Measurements from ENCODE around the gene WNT2.

WNT2 gene

DNA sequence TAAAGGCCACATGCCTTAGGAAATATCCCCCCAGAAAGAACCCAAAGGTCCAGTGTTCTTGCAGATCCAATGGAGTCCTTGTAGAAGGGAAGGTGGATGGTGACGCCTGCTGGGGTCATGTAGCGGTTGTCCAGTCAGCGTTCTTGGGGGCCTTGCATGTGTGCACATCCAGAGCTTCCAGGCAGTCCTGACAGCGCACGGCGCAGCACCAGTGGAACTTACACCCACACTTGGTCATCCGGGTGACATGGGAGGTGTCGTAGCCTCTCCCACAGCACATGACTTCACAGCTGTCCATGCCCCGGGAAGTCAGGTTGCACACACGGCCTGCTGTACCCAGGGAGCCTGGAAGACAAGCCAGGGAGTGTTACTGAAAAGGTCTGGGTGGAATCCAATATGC, 44.8 kb downstream of the WNT2 start:
- TF ChIP-seq, protein P1, sequence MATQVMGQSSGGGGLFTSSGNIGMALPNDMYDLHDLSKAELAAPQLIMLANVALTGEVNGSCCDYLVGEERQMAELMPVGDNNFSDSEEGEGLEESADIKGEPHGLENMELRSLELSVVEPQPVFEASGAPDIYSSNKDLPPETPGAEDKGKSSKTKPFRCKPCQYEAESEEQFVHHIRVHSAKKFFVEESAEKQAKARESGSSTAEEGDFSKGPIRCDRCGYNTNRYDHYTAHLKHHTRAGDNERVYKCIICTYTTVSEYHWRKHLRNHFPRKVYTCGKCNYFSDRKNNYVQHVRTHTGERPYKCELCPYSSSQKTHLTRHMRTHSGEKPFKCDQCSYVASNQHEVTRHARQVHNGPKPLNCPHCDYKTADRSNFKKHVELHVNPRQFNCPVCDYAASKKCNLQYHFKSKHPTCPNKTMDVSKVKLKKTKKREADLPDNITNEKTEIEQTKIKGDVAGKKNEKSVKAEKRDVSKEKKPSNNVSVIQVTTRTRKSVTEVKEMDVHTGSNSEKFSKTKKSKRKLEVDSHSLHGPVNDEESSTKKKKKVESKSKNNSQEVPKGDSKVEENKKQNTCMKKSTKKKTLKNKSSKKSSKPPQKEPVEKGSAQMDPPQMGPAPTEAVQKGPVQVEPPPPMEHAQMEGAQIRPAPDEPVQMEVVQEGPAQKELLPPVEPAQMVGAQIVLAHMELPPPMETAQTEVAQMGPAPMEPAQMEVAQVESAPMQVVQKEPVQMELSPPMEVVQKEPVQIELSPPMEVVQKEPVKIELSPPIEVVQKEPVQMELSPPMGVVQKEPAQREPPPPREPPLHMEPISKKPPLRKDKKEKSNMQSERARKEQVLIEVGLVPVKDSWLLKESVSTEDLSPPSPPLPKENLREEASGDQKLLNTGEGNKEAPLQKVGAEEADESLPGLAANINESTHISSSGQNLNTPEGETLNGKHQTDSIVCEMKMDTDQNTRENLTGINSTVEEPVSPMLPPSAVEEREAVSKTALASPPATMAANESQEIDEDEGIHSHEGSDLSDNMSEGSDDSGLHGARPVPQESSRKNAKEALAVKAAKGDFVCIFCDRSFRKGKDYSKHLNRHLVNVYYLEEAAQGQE (IDR thresholded peaks at IDR 0.05; ENCODE audit: insufficient read depth in 1 of 2, low read depth in 2 of 2, low read length in 2 of 2): no peak

DNA sequence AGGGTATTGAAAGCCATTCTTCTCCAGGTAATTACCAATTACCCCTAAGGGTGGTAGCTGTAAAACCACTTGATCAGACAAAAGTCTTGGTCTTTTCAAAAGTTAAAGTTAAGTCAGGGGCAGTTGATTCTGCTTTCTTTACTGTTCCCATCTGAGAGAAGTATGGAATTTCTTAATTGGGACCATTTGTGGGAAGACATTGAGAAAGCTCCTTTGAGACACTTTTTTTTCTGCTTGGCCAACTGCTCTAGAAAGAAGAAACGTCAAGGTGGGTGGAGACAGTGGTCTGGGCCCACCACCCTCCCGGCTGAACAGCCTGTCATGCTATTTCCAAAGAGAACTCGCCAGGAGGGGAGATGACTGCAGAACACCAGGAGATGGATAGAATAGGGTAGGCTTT, 45.3 kb downstream of the WNT2 start:
- TF ChIP-seq SIN3A (IDR thresholded peaks at IDR 0.05; ENCODE audit: borderline replicate concordance, insufficient read depth, low read length): no peak

DNA sequence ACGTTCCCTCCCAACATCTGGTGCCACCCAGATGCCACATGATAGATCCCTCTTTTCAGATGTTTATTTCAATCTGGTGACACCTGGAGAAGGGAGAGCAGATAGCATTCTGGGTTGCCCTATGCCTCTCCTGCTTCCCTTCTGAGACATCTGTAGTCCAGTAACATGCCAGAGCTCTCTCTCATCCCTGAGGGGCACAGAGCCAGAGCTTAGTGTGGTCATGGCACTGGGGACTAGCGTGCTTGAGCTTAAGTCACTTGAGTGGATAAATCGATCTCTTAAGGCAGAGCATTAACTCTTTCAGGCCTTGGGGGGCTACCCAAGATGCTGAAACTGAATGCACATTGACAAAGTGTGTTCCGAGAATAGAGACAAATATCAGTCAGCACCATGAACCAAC, 47.9 kb downstream of the WNT2 start:
- TF ChIP-seq POLR2AphosphoS5 (IDR thresholded peaks at IDR 0.05; ENCODE audit: low read depth, low read length) (no peak), TAF1 (IDR thresholded peaks at IDR 0.05; ENCODE audit: borderline replicate concordance, insufficient read depth, low read length) (no peak), FOXP2 (optimal IDR thresholded peaks at IDR 0.05; ENCODE audit: borderline replicate concordance, extremely low read depth, extremely low read length, insufficient read depth) (no peak), SIN3A (IDR thresholded peaks at IDR 0.05; ENCODE audit: borderline replicate concordance, insufficient read depth, low read length) (no peak)
- TF ChIP-seq, protein P1 (IDR thresholded peaks at IDR 0.05; ENCODE audit: insufficient read depth in 1 of 2, low read depth in 2 of 2, low read length in 2 of 2): no peak

DNA sequence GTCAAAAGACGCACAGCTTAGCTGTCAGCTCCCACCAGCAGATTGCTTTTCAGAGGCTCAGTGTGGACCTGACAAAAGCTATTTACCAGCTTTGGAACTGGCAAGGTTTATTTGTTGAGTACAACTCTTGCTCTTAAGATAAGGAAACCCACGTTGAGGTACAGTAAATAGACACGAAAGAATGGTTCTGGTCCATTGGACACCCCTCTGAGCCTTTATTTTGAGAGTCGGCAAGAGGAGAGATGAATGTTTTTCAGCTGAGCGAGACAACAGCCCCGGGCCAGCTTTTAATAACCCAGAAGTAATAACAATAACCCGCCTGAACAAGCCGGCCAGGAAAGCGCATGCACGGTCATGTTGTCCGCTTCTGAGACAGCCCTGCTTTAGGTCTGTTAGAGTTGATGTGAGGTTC, 49.0 kb downstream of the WNT2 start:
- TF ChIP-seq SIN3A (IDR thresholded peaks at IDR 0.05; ENCODE audit: borderline replicate concordance, insufficient read depth, low read length) (no peak), POLR2AphosphoS5 (IDR thresholded peaks at IDR 0.05; ENCODE audit: low read depth, low read length) (no peak), FOXP2 (optimal IDR thresholded peaks at IDR 0.05; ENCODE audit: borderline replicate concordance, extremely low read depth, extremely low read length, insufficient read depth) (no peak), TAF1 (IDR thresholded peaks at IDR 0.05; ENCODE audit: borderline replicate concordance, insufficient read depth, low read length) (no peak)
- TF ChIP-seq, protein P1 (IDR thresholded peaks at IDR 0.05; ENCODE audit: insufficient read depth in 1 of 2, low read depth in 2 of 2, low read length in 2 of 2): no peak

DNA sequence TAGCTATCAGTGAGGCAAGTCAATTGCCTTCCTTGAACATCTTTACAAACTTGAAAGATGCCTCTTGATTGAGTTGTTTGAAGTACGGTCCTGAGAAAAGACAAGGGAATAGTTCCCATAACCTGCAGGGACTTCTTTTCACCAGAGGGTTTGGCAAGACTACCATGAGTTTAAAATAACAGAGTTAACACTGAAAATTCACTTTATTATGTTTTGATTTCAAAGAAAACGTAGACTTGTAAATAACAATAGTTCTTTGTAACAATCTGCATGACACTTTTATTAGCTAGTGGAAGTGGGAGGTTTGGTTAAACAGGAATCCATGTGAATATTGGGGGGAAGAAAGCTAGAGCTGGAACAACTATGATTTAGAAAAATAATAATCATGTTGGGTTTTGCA, 49.5 kb downstream of the WNT2 start:
- TF ChIP-seq TAF1 (IDR thresholded peaks at IDR 0.05; ENCODE audit: borderline replicate concordance, insufficient read depth, low read length) (no peak), SIN3A (IDR thresholded peaks at IDR 0.05; ENCODE audit: borderline replicate concordance, insufficient read depth, low read length) (no peak), FOXP2 (optimal IDR thresholded peaks at IDR 0.05; ENCODE audit: borderline replicate concordance, extremely low read depth, extremely low read length, insufficient read depth) (no peak), POLR2AphosphoS5 (IDR thresholded peaks at IDR 0.05; ENCODE audit: low read depth, low read length) (no peak)
- TF ChIP-seq, protein P1 (IDR thresholded peaks at IDR 0.05; ENCODE audit: insufficient read depth in 1 of 2, low read depth in 2 of 2, low read length in 2 of 2): no peak

Data from PFSK-1 (cell line).